Skeletal muscle cell (primary cell): ENCODE results near the gene KIF26A.

Experiments
- DNase-seq: peaks from one replicate; pipeline ENCODE4 v3.0.0-alpha.2; 2010; ENCODE audit warnings: low read depth
- H3K4me3 ChIP-seq: 2 replicates; pipeline ENCODE4 v1.5.1; 2011; ENCODE audit warnings: low read depth, mild to moderate bottlenecking, control low read depth, low read length, moderate library complexity

Gene KIF26A

DNA sequence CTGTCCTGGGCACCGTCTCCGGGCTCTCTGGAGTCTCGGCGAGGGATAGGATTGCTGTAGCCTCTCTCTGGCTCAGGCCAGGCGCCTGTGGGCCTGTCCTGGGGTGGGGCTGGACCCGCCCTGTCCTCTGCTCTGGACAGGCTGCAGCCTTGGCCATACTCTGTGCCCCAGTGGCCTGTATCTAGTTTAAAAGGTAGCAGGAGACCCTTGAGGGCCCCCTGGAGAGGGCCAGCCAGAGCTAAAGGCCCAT lies 1.8 kb downstream of the KIF26A start:
- DNase-seq = no peak

DNA sequence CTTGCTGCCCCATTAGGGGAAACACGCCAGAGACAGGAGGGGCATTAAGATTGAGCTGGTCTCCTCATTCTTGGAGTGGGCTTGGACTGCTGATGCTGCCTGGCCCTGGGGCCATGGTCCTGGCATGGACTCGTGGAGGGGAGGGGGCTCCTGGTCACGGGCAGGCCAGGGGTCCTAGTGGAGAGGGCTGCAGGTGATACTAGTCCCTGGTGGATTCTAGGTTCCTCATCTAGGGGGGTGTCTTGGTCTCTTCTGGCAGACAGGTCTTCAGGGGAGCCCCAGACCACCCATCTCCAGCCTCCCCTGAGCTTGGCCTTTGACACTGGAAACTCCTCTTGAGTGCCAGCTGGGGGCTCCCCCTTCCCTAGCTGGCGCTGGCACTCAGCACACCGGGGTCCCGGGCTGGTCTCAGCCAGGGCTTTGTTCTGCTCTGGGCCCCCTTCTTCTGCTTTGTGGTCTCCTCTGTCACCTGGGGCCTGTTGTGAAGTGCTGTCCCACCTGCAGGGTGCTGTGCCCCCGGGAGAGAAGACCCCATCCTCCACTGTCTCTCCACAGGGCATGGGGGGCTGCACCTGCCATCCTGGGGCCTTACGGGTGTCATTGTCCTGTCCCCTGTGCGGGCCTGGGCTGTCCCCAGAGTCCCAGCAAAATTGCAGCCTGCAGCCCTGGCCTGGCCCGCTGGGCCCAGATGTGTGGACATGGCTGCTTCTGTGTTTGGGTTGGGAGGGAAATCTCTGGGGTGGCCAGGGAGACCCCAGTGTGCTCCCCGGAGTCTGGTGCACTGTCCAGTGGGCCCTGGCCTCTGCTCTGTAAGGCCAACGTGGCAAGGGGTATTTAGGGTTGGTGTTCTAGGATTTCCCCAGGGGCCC lies 2.3 kb downstream of the KIF26A start:
- no peak overlapping the region for H3K4me3 ChIP-seq
- DNase-seq = no peak

More for the DNA sequence above, 1.8 kb downstream of the KIF26A start:
- H3K4me3 ChIP-seq = no peak overlapping the region

DNA sequence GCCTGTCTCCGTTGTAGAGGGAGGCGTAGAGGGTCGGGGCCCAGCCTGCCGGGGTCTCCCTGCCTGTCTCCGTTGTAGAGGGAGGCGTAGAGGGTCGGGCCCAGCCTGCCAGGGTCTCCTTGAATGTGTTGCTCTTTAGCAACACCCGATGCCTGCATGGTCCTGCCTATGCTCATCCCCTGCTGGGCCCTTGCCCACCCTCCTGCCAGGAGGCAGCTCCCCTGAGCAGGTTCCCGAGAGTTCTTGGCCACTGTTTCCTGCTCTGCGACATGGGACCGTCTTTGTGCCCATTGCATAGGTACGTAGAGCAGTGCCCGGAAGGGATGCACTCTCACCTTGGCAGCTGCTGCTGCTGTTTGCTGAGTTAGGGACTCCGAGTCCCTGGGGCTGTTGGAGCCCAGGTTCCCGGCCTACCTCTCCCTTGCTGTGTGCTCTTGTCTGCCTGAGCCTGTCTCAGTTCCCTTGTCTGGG lies 3.3 kb downstream of the KIF26A start:
- no peak for DNase-seq
- no peak overlapping the region for H3K4me3 ChIP-seq

DNA sequence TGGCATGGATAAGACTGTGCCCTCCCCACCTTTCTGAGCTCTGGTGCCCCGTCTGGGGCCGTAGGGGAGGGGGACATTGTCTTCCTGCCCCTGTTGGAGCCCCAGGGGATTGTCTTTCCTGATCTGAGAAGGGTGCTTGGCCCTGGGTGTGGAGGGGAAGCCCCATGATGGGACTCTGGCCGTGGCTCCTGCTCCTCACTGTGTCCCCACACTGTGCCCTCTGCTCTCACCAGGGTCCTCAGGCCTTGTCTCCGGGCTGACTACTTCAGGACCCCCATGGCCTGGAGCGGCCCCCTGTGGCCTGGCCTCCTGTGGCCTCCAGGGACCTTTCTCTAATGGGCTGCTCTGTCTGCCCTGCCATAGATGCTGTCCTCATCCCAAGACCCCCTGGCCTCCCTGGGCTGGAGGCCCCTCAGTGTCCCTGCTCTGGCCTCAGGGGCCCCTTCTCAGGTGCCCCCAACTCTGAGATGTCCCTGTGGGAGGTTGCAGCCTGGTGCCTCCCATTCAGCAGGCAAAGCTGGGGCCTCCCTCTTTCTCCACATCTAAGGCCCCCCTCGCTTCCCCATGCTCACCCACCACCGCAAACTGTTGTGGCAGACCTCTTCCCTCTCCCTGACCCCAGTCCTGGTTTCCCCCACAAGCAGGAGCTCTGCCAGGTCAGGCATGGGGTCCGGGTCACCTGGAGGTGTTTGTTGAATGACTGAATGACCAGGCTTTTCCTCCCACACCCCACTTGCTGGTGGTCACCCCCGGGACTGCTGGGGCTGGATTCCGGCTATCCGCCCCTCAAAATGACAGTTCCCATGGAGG lies 4.0 kb downstream of the KIF26A start:
- no peak for DNase-seq
- no peak overlapping the region for H3K4me3 ChIP-seq

DNA sequence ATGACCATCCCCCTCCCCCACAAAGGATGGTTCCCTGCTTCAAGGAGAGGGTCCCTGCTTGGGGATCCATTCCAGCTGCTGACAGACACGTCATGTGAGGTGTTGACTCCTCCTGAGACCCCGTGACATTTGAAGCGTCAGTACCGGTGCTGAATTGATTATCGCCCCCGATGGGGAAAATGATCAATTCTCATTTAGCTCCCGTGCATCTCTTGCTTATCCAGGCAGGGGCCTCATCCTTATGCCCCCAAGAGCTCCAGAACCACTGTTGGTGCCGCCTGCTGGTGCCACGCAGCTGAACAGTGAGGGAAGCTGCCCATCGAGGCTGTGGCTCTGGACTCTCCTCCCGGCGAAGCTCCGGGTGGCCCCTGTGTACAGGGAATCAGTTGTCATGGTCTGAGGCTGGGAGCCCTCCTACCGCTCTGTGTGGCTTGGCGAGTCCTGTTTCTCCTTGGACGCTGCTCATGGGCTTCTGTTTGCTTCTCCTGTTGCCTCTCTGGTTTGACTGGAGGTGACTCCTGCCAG lies 4.6 kb downstream of the KIF26A start:
- no peak overlapping the region for H3K4me3 ChIP-seq
- DNase-seq = no peak

DNA sequence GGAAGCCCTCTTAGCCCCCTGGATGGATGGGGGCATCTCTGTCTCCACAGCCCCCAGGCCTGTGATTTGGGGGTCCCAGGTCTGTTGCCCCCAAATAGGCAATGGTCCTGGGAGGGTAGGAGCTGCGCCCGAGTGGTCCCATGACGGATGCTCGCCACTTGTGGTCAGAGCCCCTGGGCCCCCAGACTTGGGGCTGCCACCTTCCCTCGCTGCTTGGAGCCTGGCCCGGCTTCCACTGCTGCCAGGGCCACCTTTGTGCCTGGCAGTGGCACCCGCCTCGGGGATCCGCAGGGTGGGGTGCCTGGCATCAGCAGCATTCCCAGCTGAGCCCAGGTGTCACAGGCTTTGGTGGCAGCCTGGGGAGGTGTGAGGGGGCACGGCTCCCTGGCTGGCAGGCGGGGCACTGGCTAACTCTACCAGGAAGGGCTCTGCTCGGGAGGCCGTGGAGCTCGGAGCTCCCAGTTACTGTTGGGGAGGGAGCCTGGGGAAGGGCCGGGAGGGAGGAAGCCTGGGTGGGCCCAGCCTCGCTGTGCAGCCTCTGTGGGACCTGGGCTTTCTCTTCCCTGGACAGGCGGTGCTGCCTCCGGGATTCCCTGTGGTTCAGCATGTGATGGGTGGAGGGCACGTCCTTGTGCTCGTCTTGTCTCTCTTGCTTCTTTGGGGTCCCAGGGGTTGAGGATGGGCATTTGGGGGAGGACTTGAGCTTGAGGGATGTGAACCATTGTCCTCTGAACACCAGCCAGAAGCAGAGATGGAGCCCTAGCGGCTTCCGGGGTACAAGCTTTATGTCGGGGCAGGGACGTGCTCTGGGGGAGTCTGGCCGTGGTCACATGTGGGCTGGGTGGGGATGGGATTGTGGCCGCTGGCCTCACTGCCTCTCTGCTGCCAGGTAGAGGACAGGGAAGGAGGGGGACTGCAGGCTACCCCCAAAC lies 5.4 kb downstream of the KIF26A start:
- no peak overlapping the region for H3K4me3 ChIP-seq
- no peak for DNase-seq

DNA sequence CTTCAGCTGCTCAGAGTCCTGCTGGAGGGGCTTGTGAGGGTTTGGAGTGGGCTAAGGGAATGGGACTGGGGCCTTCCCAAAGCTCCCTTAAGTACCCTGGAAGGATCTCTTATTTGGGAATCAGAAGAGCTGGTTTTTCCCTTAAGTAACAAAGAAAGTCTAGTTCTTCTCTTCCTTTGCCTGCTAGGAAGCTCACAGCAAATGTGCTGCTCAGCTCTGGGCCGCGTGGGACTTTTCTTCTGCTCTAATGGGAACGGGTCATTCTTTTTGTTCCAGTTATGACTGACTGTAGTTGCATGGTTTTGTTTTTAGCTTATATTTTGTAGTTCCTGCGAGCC lies 6.0 kb downstream of the KIF26A start:
- no peak for DNase-seq
- no peak overlapping the region for H3K4me3 ChIP-seq

DNA sequence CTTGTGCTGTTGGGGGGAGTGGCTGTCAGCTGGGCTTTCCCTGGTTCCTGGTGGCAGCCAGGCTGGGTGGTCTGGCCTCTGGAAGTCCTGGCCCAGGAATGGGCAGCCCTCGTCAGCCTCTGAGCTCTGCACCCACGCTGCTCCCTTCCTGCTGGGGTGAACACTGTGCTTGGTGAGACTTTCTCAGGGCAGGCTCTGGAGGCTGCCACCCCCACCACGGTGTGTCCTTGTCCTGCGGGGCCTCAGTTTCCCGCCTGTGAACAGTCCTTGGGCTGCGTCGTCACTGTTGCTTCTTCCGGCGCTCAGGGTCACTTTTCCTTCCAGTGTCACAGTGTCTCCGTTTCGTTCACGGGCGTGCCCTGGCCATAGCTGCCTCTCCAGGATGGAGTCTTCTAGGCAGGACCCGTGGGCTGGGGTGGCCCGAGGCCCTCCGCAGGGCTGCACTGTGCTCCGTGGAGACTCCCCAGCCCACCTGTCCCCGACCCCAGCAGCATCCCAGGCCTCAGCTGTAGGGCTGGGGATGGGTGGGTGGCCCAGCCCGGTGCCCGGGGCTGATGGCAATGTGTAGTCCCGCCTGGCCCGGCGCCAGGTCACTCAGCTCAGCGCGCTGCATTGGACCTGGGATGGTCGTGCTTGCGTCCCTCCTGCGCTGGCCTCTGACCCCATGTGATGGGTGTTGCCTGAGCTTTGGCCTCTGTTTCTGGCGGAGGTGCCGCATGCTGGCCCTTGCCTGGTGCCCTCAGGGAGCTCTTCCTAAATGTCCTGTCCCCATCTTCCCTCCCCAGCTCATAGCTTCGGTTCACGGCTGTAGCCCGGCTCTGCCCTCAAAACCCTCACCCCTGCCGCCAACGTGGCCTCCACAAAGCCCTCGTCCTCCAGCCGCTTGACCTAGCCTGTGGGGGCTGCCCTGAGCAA lies 6.8 kb downstream of the KIF26A start:
- DNase-seq = no peak
- no peak overlapping the region for H3K4me3 ChIP-seq

DNA sequence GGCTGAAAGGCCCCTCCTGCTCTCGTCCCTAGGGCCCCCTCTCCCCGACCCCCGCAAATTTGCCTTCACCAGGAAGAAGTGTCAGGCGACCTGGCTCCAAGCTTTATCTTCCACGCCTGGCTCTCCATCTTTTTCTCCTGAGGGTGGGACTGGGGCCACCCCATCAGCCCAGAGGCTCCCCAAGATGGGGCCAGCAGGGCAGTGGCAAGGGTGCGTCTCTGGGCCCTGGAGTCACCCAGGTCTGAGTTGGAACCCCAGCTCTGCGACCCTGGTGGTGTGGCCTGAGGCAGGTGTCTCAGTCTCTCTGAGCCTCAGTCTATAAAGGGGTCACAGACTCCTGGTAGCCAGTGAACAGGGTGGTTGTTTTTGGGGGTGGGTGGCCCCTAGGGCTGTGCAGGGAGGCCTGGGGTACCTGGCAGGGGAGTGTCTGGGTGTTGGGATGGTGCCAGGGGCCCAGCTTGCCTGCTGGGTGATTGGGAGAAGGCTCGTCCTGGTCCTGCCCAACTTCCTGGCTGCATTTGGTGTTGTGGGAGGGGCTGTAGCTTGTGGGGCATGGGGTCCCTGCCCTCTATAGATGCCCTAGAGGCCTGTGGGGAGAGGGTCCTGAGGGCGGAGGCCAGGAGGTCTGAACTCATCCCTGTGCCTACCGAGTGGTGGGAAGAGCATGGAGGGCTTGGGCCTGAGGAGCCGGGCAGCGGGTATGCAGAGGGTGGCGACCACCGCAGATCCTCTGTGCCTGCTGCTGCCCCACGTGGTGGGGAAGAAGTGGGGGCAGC lies 7.6 kb downstream of the KIF26A start:
- no peak overlapping the region for H3K4me3 ChIP-seq
- no peak for DNase-seq

DNA sequence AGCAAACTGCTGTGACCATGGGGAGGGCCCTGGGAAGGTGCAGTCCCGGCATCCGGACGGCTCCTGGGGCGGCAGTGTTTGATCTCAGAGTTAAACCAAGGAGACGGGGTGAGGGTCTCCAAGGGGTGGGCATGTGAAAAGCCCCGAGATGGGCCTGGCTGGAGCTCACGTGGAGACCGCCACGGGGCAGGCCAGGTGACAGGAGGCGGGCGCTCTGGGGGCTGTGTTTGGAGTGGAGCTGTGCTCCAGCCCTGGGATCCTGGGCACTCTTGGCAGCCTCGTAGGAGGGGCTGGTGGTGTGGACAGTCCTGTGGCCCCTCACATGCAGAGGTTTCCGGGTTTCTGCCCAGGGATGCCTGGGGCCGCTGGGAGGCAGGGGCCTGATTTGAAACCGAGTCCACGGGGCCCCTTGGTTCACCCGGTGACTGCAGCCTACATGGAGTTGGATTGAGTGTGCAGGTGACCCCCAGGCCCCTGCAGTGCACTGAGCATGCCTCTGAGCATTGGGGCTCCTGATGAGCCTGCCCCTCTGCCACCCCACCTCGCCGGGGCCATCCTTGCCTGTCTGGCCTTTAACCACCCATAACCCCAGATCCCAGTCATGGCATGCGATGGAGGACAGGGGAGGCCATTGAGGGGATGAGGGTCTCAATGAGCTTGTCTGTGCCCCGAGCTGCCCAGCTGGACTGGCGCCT lies 8.4 kb downstream of the KIF26A start:
- no peak overlapping the region for H3K4me3 ChIP-seq
- DNase-seq = no peak

DNA sequence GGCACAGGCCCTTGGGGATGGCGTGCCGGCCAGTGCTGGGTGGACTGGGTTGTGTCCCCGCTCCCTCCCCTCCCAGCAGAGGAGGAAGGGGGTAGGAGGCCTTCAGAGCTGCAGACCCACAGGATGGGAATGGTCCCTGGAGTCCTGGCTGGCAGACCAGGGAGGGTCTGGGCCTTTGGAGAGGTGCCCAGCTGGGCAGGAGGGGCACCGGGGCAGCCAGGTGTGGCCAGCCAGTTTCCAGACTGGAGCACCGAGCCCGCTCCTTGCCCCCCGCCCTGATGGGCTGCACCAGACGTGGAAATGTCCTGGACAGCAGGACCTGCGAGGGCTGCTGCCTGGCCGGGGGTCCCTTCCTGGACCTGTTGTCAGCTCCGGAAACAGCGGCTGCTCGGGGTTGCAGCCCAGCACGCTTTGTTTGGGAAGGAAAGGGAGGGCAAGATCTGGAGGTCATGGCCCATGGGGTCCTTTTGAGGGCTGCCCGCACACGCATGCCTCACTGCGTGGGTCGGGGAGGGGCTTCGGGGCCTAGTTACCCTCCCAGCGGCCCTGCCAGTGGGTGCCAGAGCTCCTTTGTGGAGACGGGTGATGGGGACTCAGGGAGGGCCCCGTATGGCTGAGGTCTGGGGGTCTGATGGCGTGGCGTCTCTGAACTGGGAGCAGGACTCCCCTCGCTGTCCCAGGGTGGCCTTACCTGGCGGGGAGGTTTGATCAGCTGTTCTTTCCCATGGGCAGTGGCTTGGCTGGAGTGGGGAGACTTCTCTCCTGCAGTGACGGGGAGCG lies 9.1 kb downstream of the KIF26A start:
- H3K4me3 ChIP-seq = no peak overlapping the region
- DNase-seq = no peak

DNA sequence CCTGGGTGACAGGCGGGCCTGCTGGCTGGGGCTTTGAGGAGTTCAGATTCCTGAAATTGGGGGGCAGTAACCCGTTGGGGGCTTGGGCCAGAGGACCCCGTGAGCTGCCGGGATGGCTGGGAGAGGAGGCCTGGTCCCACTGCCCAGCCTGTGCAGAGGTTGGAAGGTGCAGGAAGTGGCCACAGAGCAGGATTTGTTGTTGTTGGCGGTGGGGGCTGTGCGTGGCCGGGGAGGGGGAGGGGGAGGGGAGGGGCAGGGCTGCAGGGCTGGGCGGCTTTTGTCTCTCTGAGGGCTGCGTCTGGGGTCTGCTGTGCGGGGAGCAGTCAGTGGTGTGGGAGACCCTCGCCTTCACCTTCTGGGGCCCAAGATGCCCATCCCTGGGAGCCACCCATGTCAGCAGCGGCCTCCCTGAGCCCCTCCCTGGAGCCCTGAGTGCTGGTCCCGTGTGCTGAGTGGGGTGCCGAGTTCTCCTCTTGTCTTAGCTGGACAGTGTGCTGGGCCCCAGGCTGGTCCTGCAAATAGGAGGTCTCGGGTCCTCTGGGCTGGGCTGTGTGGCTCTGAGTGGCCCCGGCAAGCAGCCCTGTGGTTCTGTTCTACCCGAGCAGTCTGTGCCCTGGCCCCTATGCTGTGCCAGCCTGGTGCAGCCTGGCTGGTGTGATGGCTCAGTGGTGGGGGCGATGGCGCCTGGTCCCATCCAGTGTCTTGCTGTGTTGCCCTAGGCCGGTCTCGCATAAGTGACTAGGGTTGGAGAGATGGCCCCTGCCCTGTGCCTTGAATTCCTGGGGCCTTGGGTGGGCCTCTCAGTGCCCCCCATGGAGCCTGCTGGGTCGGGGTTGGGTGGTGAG lies 10.3 kb downstream of the KIF26A start:
- no peak for DNase-seq
- H3K4me3 ChIP-seq = no peak overlapping the region

DNA sequence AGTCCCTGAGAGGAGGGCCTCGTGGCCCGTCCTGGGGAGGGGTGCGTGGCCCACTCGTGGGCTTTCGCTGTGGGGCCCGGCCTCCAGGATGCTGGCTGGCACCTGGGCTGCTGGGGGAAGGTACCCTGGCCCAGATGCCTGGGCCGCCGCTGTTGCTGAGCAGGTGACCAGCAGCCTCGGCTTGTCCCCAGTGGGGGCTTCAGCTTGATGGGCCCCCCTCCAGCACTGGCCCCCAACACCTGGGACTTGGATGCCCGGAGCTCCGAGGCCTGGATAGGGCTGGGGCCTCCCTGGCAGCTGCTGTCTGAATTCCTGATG lies 10.8 kb downstream of the KIF26A start:
- H3K4me3 ChIP-seq = no peak overlapping the region
- DNase-seq = no peak

DNA sequence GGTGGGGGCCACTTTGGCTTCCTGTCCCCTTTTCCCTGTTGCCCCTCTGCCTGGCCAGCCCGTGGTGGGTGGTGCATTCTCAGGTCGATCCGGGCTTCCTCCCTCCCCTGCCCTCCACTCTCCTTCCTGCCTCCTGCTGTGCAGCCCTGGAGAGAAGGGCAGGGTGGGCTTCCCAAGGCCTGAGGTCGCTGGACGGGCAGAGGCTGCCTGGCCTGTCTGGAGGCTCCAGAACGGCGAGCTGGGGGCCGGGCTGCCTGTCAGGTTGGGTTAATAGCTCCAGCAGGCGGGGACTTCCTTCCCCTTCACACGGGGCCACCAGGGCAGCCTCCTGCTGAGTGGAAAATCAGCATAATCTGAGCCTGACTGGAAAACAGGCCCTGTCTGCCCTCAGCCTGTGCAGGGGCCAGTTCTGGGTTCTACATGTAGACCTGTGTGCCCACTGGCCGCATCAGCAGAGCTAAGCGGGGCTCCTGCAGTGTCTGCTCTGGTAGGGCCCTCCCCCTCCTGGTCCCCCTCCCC lies 11.3 kb downstream of the KIF26A start:
- no peak for DNase-seq
- H3K4me3 ChIP-seq = no peak overlapping the region

DNA sequence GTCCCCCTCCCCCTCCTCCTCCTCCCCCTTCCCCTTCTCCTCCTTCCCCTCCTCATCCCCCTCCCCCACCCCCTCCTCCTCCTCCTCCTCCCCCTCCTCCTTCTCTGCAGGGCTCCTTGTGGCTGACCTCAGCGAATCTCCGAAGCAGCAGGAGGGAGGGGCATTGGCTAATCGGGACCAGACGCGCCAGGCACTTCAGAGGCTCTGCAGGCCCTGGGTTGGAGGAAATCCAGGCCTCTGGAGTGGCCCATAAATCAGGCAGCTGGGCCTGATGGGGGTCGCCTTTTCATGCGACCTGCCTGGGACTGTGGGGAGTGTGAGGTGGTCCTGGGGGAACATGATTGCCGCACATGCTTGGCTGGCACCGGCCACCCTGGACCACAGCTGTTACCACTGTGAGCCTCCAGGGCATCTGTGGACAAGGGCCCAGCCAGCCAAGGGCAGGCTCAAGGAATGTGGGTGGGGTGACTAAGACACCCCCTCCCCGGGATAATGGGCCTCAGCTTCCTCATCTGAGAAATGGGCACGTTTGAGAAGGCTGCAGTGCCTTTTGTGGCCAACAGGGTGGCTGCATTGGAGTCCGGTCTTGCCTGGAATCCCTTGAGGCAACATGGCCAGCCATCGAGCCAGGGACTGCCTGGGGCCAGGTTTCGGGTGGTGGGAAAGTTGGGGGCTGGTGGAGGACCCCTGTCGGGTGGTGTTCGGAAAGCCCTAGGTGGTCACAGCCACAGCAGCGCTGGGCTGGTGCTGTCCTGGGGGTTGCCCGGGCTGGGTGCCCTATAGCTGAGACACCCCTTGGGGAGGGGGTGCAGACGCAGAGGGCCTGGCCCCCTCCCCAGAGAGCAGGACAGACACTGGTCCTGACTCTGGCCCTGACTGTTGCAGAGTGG lies 12.0 kb downstream of the KIF26A start:
- no peak for DNase-seq
- H3K4me3 ChIP-seq = no peak overlapping the region
